Loucy (cell line): ENCODE results near the gene OSM.

Source experiments
- H2AFZ ChIP-seq: fragments of 200-600 bp; sonication (generic); 2 replicates; pipeline ENCODE4 v1.6.0; 2016; ENCODE audit warnings: antibody characterized with exemption, mild to moderate bottlenecking, low read length, moderate library complexity
- H3F3A ChIP-seq: fragments of 200-600 bp; 2 replicates; pipeline ENCODE4 v1.6.0; 2016; ENCODE audit warnings: antibody characterized with exemption, low read depth, mild to moderate bottlenecking
- H3K27me3 ChIP-seq: fragments of 200-600 bp; sonication (generic); 2 replicates; pipeline ENCODE4 v1.6.1; 2014; ENCODE audit warnings: low read length, mild to moderate bottlenecking; ENCODE audit not compliant: insufficient read depth, poor library complexity, severe bottlenecking
- H3K36me3 ChIP-seq: fragments of 200-600 bp; sonication (generic); 2 replicates; pipeline ENCODE4 v1.6.1; 2016; ENCODE audit warnings: low read length; ENCODE audit not compliant: insufficient read depth
- H3K4me1 ChIP-seq: fragments of 200-600 bp; sonication (generic); 2 replicates; pipeline ENCODE4 v1.5.1; 2014; ENCODE audit warnings: low read length, mild to moderate bottlenecking; ENCODE audit not compliant: insufficient read depth, poor library complexity, severe bottlenecking
- H3K4me2 ChIP-seq: fragments of 200-600 bp; sonication (generic); 2 replicates; pipeline ENCODE4 v1.6.0; 2014; ENCODE audit warnings: antibody characterized with exemption, low read length, low read depth, mild to moderate bottlenecking; ENCODE audit not compliant: poor library complexity, severe bottlenecking
- H3K4me3 ChIP-seq: fragments of 200-600 bp; sonication (generic); 2 replicates; pipeline ENCODE4 v1.5.1; 2014; ENCODE audit warnings: low read length, mild to moderate bottlenecking, mixed read lengths; ENCODE audit not compliant: poor library complexity, severe bottlenecking
- H3K79me2 ChIP-seq: fragments of 200-600 bp; sonication (generic); 2 replicates; pipeline ENCODE4 v1.6.1; 2014; ENCODE audit warnings: low read length; ENCODE audit not compliant: insufficient read depth
- H3K9ac ChIP-seq: fragments of 200-600 bp; sonication (generic); 2 replicates; pipeline ENCODE4 v1.6.0; 2014; ENCODE audit warnings: mild to moderate bottlenecking, low read depth, low read length, moderate library complexity; ENCODE audit not compliant: poor library complexity, severe bottlenecking
- H3K9me2 ChIP-seq: fragments of 200-600 bp; sonication (generic); replicated peaks from 2 replicates; pipeline ENCODE4 v1.6.1; 2016; ENCODE audit warnings: low read depth, low read length, mixed read lengths
- H3K9me3 ChIP-seq: fragments of 200-600 bp; sonication (generic); 2 replicates; pipeline ENCODE4 v1.6.1; 2014; ENCODE audit warnings: mild to moderate bottlenecking, antibody characterized with exemption, low read length, low read depth; ENCODE audit not compliant: insufficient read depth
- H4K20me1 ChIP-seq: fragments of 200-600 bp; sonication (generic); 2 replicates; pipeline ENCODE4 v1.6.0; 2014; ENCODE audit warnings: antibody characterized with exemption, low read length, mild to moderate bottlenecking; ENCODE audit not compliant: insufficient read depth, poor library complexity, severe bottlenecking
- EZH2phosphoT487 ChIP-seq: fragments of 200-600 bp; IDR thresholded peaks from 2 replicates; pipeline ENCODE4 v1.6.1; 2018; ENCODE audit warnings: antibody characterized with exemption, mild to moderate bottlenecking, moderate library complexity, borderline replicate concordance
- TF ChIP-seq, protein P1 (sequence below): fragments of 200-600 bp; sonication (generic); conservative IDR thresholded peaks from 2 replicates; pipeline ENCODE4 v1.5.1; 2014; ENCODE audit warnings: mild to moderate bottlenecking, antibody characterized with exemption, low read length

Gene OSM

DNA sequence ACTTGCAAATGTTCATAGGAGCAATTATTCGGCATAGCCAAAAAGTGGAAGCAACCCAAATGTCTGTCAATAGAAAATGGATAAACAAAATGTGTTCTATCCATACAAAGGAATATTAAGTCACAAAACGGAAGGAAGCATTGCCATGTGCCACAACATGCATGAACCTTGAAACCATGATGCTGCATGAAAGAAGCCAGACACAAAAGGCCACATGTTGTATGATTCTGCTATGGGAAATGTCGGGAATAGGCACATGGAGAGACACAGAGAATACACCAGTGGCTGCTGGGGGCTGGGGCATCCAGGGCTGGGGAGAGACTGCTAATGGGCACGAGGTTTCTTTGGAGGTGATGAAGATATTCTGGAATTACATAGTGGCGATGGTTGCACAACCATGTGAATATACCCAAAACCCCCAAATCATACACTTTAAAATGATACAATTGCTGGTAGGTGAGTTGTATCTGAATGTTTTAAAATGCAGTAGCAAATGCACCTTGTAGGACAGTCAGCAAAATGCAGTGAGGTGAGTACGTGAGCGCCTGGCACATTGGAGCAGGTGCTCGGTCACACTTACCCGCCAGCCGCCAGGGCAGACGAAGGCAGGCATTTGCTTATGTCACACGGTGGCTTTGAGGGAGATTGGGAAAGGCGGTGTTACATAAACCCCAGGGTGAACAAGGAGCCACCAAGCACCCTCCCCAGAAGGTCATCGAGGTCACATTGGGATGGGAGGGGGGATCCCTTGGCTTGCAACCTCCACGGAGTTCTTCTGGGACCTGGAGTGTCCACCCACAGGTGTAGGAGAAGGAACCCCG is 6.3 kb upstream of the OSM start:
- Histone ChIP-seq H3F3A (no peaks in the 10 kb centered on the region), H4K20me1 (peaks cover under 1% of the 10 kb centered on the region)

GRCh38 chr22:30270832-30271231 is 4.2 kb upstream of the OSM start:
- Histone ChIP-seq H2AFZ (no peak overlapping the region), H4K20me1 (peaks cover 8% of the 10 kb centered on the region), H3K4me2 (no peak overlapping the region), H3F3A (no peaks in the 10 kb centered on the region), H3K4me1 (peaks cover 17% of the 10 kb centered on the region), H3K9me3 (no peaks in the 10 kb centered on the region), H3K9me2 (no peaks in the 10 kb centered on the region), H3K27me3 (no peaks in the 10 kb centered on the region), H3K4me3 (no peak overlapping the region), H3K79me2 (peaks cover 27% of the 10 kb centered on the region), H3K36me3 (no peaks in the 10 kb centered on the region; the same call in 1 of the 2 replicates), H3K9ac (no peak overlapping the region)
- TF ChIP-seq EZH2phosphoT487 = no peak

More for the DNA sequence above, 6.3 kb upstream of the OSM start:
- Histone ChIP-seq H3K9me3 (no peaks in the 10 kb centered on the region), H3K9ac (no peak overlapping the region), H3K9me2 (no peaks in the 10 kb centered on the region), H3K4me3 (no peak overlapping the region), H3K79me2 (peaks cover 11% of the 10 kb centered on the region), H3K4me2 (no peak overlapping the region), H3K27me3 (no peaks in the 10 kb centered on the region), H3K4me1 (peaks cover 18% of the 10 kb centered on the region), H3K36me3 (no peaks in the 10 kb centered on the region; the same call in 1 of the 2 replicates), H2AFZ (no peak overlapping the region)
- no peak for TF ChIP-seq EZH2phosphoT487
- TF ChIP-seq, protein P1, sequence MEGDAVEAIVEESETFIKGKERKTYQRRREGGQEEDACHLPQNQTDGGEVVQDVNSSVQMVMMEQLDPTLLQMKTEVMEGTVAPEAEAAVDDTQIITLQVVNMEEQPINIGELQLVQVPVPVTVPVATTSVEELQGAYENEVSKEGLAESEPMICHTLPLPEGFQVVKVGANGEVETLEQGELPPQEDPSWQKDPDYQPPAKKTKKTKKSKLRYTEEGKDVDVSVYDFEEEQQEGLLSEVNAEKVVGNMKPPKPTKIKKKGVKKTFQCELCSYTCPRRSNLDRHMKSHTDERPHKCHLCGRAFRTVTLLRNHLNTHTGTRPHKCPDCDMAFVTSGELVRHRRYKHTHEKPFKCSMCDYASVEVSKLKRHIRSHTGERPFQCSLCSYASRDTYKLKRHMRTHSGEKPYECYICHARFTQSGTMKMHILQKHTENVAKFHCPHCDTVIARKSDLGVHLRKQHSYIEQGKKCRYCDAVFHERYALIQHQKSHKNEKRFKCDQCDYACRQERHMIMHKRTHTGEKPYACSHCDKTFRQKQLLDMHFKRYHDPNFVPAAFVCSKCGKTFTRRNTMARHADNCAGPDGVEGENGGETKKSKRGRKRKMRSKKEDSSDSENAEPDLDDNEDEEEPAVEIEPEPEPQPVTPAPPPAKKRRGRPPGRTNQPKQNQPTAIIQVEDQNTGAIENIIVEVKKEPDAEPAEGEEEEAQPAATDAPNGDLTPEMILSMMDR = no peak

DNA sequence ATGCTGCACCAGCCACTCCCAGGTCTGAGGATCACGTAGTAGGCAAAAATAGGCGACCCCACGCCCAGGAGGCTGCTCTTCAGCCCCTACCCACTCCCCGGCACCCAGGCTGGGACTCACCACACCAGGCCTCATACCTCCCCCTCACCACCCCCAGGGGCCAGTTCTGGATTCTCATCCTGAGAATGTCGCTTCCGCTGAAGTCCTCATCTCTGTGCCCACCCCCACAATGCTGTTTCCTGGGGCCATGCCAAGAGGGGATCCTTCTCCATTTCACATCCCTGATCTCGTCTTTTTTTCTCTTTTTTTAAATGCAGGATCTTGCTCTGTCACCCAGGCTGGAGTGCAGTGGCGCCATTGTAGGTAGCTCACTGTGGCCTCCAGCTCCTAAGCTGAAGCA is 1.7 kb upstream of the OSM start:
- H3K9me2 ChIP-seq = no peaks in the 10 kb centered on the region
- H2AFZ ChIP-seq = no peak overlapping the region
- no peaks in the 10 kb centered on the region for H3K9me3 ChIP-seq
- H4K20me1 ChIP-seq = peaks cover 8% of the 10 kb centered on the region
- H3K27me3 ChIP-seq = no peaks in the 10 kb centered on the region
- H3K4me3 ChIP-seq = peak overlapping the region; percentile 91
- TF ChIP-seq, protein P1 = no peak
- TF ChIP-seq EZH2phosphoT487 = no peak
- H3K4me2 ChIP-seq = peak overlapping the region; percentile 82
- H3K4me1 ChIP-seq = peaks cover 26% of the 10 kb centered on the region
- peaks cover 32% of the 10 kb centered on the region for H3K79me2 ChIP-seq
- H3F3A ChIP-seq = no peaks in the 10 kb centered on the region
- peak overlapping the region; percentile 96 for H3K9ac ChIP-seq
- H3K36me3 ChIP-seq = no peaks in the 10 kb centered on the region; the same call in 1 of the 2 replicates
